Fibroblast of peridontal ligament (primary cell): Measurements from ENCODE around the gene GNB3.
"Not testable (repeated sequence)": the region's sequence is repeated elsewhere in the genome, so short reads cannot be mapped to it uniquely, and the experiment has no call there.

ENCODE experiments used
- DNase-seq: peaks from one replicate; pipeline ENCODE4 v3.0.0-alpha.2; 2010; ENCODE audit errors: extremely low read depth

Gene GNB3

DNA sequence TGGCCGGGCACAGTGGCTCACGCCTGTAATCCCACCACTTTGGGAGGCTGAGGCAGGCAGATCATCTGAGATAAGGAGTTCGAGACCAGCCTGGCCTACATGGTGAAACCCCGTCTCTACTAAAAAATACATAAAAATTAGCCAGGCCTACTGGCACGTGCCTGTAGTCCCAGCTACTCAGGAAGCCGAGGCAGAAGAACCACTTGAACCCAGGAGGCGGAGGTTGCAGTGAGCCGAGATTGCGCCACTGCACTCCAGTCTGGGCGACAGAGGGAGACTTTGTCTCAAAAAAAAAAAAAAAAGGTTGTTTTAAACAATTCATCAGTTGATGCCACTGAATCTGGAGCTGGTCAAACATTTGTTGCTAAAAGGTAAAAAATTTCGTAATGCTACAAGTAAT lies 39.1 kb downstream of the GNB3 start:
- not testable (repeated sequence) for DNase-seq

DNA sequence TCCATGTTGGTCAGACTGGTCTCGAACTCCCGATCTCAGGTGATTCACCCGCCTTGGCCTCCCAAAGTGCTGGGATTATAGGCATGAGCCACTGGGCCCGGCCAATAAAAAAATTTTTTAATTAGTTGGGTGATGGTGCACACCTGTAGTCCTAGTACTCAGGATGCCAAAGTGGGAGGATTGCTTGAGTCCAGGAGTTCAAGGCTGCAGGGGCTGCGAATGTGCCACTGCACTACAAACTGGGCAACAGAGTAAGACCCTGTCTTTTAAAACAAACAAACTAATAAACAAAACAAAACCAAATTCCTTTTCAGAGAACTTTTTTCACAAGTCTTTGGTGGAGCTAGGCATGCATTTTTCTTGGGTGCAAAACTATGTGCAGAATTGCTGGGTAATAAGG lies 42.5 kb downstream of the GNB3 start:
- DNase-seq, result no peak

DNA sequence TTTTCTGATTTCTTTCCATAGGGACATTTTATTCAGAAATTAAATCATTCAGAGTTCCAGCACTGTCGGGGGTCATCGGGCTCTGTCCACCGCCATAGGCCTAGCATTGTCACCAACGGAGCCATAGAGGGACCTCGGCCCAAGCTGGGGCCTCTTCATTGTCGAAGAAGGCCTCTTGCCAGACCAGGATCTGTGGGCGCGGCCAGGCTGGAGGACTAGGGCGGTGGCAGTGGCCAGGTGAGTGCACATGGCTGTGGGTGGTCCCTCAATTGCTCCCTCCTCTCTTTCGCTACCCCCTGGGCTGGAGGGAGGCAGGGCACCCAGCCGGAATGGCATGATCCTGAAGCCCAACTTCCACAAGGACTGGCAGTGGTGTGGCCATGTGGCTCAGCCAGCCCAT lies 43.0 kb downstream of the GNB3 start:
- DNase-seq, result no peak

DNA sequence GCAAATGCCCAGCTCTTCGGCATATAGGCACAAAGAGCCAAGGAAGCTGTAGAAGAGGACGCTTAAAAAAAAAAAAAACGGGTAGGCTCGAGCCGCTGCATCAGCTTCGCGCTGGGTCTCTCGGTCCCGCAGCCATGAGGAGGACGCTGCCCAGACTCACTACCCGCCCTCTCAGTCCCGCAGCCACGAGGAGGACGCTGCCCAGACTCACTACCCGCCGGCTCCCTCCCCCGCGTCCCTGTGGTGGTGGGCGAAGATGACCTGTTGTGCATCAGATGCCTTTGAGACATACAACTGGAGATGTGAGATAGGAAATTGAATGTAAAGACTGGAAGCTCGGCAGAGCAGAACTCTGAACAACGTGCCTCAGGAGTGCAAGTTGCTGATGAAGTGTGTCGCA lies 43.8 kb downstream of the GNB3 start:
- no peak for DNase-seq

- DNase-seq, result not testable (repeated sequence)
These were observed 45.7 kb downstream of the GNB3 start for GRCh38 chr12:6886206-6886999.

- no peak for DNase-seq
These were observed 46.7 kb downstream of the GNB3 start for GRCh38 chr12:6887460-6887859.

- no peak for DNase-seq
These were observed 47.6 kb downstream of the GNB3 start for GRCh38 chr12:6888360-6888759.

GRCh38 chr12:6888794-6889193 lies 48.1 kb downstream of the GNB3 start:
- DNase-seq, result not testable (repeated sequence)

DNA sequence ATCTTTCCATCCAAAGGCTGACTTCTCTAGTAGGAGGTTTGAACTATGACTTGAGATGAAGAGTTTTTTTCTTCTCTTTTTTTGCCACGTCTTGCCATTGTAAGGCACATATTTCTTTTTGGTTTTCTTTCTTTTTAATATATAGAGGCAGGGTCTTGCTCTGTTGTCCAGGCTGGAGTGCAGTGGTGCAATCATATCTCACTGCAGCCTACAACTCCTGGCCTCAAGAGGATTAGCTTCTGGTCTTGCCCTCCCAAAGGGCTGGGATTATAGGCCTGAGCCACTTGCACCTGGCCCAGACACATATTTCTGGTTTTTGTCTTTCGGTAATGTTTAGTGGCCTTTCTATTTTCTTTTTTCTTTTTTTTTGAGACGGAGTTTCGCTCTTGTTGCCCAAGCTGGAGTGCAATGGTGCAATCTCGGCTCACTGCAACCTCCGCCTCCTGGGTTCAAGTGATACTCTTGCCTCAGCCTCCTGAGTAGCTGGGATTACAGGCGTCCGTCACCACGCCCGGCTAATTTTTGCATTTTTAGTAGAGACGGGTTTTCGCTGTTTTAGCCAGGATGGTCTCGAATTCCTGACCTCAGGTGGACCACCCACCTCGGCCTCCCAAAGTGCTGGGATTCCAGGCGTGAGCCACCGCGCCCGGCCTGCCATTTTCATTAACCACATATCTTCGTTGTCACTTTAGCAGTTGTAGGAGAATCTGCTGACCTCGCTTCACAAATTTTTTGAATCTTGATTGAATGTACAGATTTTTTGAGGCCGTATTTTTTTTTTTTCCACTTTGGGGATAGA lies 49.2 kb downstream of the GNB3 start:
- DNase-seq, result not testable (repeated sequence)

GRCh38 chr12:6890789-6891645 lies 50.3 kb downstream of the GNB3 start:
- peak; percentile 94 for DNase-seq

GRCh38 chr12:6891646-6892001 lies 50.9 kb downstream of the GNB3 start:
- no peak for DNase-seq

DNA sequence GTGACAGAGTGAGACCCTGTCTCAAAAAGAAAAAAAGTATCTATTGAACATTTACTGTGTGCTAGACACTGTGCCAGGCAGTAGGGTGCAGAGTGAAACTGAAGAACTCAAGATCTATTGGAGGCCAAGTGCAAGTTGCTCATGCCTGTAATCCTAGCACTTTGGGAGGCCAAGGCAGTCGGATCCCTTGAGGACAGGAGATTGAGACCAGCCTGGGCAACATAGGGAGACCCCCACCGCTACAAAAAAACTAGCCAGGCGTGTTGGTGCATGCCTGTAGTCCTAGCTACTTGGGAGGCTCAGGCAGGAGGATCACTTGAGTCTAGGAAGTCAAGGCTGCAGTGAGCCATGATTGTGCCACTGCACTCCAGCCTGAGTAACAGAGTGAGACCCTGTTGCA lies 52.0 kb downstream of the GNB3 start:
- DNase-seq, result not testable (repeated sequence)

DNA sequence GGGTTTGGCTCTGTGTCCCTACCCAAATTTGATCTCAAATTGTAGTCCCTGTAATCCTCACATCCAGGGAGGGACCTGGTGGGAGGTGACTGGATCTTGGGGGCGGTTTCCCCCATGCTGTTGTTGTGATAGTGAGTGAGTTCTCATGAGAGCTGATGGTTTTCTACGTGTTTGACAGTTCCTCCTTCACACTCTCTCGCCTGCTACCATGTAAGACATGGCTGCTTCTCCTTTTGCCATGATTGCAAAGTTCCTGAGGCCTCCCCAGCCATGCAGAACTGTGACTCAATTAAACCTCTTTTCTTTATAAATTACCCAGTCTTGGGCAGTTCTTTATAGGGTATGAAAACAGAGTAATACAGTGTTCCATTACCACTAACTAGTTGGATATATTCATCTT lies 53.6 kb downstream of the GNB3 start:
- DNase-seq, result no peak
